Stimulated activated CD8-positive, alpha-beta memory T cell treated with anti-CD3 and anti-CD28 coated beads, Interleukin-7, amount 100 ng/mL, for 1 hour (primary cell): ENCODE results near the gene ATP6V1G1.
"Not testable (repeated sequence)": the region's sequence is repeated elsewhere in the genome, so short reads cannot be mapped to it uniquely, and the experiment has no call there.

Experiments
- DNase-seq, 2 donors: peaks; one replicate each; pipeline ENCODE4 v3.0.0-alpha.2; 2020; ENCODE audit warnings: low read depth in 2 of 2

ATP6V1G1 gene

GRCh38 chr9:114578134-114578533 lies 9.4 kb upstream of the ATP6V1G1 start:
- DNase-seq: not testable (repeated sequence)

- no peak for DNase-seq
Observed at GRCh38 chr9:114580609-114581193, 6.9 kb upstream of the ATP6V1G1 start.

DNA sequence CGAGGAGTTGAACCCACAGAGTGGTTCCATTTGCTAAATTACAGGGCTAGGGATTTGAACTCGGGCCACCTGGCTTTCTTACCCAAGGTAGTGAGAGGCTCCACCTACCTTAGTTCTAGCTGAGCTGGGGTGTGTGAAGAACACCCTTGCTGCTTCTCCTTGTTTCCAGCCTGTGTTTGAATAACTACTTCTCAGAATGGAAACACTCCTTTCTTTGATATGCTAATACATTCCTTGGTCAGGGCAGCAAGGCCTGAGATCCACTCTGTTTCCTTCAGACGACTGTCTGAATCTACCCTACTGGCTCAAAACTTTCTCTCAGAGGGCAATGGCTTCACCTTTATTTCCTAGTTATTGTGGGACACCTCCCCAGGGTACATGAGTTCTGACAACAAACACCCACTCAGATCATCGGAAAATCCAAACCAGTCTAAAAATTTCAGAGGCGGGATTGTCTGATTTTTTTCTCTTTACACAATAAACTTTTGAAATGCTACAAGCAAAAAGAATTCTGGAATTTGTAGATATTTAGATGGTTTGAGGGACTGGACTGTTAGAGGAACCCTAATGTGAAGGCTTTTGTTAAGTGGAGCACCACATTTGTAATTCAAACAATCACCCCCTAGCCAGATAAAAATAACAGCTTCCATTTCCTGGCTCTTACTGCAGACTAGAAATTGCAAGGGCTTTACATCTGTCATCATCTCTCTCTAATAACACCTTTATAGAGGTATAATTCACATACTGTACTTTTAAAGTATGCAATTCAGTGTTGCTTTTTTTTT lies 4.0 kb upstream of the ATP6V1G1 start:
- DNase-seq: no peak

DNA sequence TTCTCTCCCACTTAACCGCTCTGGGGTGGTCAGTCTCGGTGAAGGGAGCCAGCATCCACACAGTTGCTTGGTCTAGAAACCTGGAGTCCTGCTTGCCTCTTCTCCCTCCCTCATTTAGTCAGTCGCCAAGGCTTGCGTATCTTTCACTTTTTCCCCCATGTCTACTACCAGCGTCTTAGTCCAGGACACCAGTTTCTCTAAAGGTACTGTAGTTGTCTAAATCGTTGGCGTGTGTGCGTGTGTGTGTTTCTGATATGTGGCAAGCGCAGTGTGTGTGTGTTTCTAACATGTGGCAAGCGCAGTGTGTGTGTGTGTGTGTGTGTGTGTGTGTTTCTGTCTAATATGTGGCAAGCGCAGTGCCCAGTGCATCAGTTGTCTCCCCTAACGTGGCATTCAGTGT lies 641 bp downstream of the ATP6V1G1 start:
- DNase-seq: no peak

- no peak for DNase-seq
Observed at GRCh38 chr9:114588651-114589526, 1.3 kb downstream of the ATP6V1G1 start.

GRCh38 chr9:114590328-114590727 lies 2.8 kb downstream of the ATP6V1G1 start:
- DNase-seq: no peak

- DNase-seq: no peak
Observed at GRCh38 chr9:114591291-114591787, 3.8 kb downstream of the ATP6V1G1 start.

GRCh38 chr9:114591849-114592248 lies 4.3 kb downstream of the ATP6V1G1 start:
- no peak for DNase-seq

GRCh38 chr9:114592356-114592755 lies 4.8 kb downstream of the ATP6V1G1 start:
- DNase-seq: no peak

DNA sequence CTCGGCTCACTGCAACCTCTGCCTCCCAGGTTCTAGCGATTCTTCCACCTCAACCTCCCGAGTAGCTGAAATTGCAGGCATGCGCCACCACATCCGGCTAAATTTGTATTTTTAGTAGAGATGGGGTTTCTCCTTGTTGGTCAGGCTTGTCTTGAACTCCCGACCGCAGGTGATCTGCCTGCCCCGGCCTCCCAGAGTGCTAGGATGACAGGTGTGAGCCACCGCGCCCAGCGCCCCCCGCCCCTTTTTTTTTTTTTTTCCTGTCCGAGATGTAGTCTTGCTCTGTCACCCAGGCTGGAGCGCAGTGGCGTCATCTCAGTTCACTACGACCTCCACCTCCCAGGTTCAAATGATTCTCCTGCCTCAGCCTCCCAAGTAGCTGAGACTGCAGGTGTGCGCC lies 6.6 kb downstream of the ATP6V1G1 start:
- no peak for DNase-seq

DNA sequence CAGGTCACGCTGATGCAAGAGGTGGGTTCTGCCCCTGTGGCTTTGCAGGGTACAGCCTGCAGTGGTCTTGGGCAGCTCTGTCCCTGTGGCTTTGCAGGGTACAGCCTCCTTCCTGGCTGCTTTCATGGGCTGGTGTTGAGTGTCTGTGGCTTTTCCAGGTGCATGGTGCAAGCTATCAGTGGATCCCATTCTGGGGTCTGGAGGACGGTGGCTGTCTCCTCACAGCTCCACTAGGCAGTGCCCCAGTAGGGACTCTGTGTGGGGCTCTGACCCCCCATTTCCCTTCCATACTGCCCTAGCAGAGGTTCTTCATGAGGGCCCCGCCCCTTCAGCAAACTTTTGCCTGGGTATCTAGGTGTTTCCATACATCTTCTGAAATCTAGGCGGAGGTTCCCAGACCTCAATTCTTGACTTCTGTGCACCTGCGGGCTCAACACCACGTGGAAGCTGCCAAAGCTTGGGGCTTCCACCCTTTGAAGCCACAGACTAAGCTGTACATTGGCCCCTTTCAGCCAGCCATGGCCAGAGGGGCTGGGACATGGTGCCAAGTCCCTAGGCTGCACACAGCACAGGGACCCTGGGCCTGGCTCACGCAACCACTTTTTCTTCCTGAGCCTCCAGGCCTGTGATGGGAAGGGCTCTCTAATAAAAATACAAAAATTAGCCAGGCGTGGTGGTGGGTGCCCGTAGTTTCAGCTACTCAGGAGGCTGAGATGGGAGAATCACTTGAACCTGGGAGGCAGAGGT lies 13.1 kb downstream of the ATP6V1G1 start:
- DNase-seq: not testable (repeated sequence)

DNA sequence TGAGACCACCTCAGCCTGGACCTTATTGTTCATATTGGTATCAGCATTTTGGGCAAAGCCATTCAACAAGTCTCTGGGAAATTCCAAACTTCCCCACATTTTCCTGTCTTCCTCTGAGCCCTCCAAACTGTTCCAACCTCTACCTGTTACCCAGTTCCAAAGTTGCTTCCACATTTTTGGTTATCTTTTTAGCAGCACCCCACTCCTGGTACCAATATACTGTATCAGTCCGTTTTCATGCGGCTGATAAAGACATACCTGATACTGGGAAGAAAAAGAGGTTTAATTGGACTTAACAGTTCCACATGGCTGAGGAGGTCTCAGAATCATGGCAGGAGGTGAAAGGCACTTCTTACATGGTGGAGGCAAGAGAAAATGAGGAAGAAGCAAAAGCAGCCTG lies 14.2 kb downstream of the ATP6V1G1 start:
- DNase-seq: not testable (repeated sequence)

GRCh38 chr9:114602620-114603019 lies 15.1 kb downstream of the ATP6V1G1 start:
- no peak for DNase-seq

GRCh38 chr9:114603248-114603647 lies 15.7 kb downstream of the ATP6V1G1 start:
- no peak for DNase-seq

DNA sequence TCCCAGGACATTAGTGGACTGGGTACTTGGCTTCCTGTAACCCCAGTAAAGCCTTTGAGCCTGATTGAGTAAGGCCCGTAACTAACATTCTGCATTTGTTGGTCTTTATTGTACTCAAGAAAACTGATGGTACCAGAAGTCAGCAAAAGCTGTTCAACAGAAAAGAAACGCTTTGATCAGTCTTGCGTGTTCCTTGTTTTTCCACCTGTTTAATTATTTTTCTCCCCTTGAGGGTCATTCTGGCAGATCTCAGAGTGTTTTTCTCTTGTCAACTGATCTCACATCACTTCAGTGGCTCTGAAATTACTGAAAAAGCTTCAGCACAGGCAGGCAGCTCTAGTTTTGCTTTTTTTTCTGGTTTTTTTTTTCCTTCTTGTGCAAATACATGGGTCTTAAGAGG lies 17.4 kb downstream of the ATP6V1G1 start:
- DNase-seq: no peak

DNA sequence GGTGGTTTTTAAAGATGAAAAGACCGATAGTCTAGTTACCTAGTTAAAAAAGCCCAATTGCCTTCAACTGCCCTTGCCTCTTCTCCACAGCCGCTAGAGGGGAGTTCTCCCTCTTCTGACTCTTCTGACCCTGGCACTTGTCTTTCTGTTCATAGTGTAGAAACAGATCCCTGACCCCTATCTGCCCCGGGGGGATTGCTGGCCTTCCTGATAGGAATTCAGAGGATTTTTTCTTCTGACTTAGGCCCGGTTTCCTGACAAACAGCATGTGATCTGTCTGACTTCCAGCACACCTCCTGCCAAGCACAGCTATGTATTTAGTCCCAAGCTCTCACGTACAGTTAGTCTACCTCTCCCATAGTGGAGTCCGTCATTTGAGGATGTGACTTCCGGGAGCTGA lies 18.5 kb downstream of the ATP6V1G1 start:
- DNase-seq: no peak

DNA sequence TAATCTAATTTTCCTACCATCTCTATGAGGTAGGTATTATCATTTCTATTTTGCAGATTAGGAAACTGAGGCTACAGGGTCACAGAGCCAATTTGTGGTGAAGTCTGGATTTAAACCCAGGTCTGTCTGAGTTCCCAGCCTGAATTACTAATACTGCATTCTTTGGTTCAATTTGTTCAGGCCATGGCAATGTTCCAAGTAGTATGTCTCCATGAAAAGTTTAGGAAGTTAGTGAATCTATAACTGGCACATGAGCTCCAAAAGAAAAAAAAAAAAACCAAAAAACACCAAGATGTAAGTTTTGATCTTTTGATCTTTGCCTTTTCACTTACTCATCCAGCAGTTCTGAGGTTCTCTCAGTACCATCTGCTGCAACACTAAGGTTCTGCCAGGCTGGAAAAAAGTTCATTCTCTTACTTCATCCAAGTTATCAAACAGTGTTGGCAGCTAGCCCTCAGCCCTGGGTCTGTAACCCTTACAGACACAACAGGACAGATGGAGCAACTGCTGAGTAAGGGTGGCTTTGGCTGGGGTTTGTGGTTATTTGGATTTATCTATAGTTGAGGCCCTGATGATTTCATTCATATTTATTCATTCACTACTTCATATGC lies 19.1 kb downstream of the ATP6V1G1 start:
- DNase-seq: no peak

DNA sequence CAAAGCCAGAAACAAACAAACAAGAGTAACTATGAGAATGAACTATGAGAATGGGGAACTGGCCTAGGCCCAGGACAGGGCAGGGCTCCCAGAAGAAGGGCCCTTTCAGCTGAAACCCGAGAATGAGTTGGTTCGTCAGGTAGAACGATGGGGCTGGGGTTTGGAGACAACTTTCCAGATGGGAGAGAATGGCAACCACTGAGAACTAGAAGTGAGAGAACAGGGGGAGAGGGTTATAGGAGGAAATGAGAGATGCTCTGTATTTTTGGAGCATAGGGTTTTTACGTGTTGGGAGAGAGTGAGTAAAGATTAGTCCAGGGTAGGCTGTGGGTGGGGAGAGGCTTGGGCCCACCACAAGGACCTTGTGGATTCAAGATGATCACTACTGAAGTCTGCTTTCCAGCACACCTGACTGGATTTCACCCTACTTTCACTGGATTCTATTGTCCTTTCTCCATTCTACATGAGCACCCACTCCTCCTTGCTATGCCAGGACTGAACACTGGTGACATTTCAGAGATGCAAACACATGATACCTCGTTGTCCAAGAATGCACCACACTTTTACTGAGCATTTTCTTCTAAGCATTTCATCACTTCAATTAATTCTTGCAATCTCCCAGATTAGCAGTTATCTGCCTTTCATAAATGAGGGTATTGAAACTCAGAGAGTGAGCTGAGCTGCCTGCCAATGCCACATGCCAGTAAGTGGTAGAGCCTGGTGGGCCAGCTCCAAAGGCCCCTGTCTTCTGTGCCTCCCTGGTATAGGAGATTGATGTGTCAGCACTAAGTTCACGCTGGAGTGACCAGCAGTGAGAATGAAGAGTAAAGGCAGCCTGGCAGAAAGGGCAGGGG lies 20.3 kb downstream of the ATP6V1G1 start:
- DNase-seq: no peak

- no peak for DNase-seq
Observed at GRCh38 chr9:114608525-114608796, 20.9 kb downstream of the ATP6V1G1 start.

DNA sequence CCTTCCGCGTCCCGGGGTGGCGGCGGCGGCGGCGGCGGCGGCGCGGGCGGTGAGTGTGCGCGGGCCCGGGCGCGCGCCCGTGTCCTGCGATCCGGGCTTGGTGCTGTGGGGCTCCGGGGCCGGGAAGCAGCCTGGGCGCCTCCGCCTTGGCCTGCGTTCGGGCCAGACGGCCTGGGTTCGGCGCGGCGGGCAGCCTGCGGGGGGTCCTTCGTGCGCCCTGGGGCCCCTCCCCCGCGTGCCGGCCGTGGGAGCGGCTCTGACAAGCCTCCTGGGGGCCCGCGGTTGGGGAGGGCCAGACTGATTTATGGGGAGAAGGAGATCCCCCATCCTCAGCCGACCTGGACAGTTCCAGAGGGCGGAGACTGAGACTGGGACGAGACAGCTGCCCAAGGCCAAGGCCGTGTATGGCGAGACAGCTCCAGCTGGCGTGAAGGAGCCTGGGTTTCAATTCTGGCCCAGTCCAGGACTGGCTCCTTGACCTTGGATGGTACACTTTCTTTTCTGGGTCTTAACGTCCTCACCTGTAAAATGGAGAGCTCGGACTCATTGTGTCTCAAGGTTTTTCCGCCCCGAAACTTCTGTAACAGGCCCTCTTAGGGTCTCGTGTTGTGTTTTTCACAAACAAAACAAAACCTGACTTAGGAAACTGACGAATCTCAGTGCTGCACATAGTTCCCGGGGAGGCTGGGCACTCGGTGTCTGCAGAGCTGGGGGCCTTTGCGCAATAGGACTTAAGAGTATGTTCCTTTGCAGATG lies 24.1 kb downstream of the ATP6V1G1 start:
- peak in 1 of 2 donors; percentile 21 for DNase-seq
